BLaER1 treated with 17β-estradiol and CSF1 and Interleukin-3, amounts not matched to agents 10 nM and 100 nM (cell line): ENCODE data around the gene SORCS2.

ENCODE experiments used
- H3K27ac ChIP-seq, 11 experiments: shearing (Covaris generic); formaldehyde crosslinking; 2 replicates each; pipeline ENCODE4 v1.8.1; 2022
- H3K27me3 ChIP-seq, 11 experiments: shearing (Covaris generic); formaldehyde crosslinking; 2 replicates each; pipeline ENCODE4 v1.8.1; 2022
- H3K36me3 ChIP-seq, 11 experiments: shearing (Covaris generic); formaldehyde crosslinking; 2 replicates each; pipeline ENCODE4 v1.8.1; 2022
- H3K4me1 ChIP-seq, 10 experiments: shearing (Covaris generic); formaldehyde crosslinking; 2 replicates each; pipeline ENCODE4 v1.8.1; 2022
- H3K4me2 ChIP-seq, 11 experiments: shearing (Covaris generic); formaldehyde crosslinking; 2 replicates each; pipeline ENCODE4 v1.8.1; 2022
- H3K4me3 ChIP-seq, 10 experiments: shearing (Covaris generic); formaldehyde crosslinking; 2 replicates each; pipeline ENCODE4 v1.8.1; 2022
- H3K9ac ChIP-seq, 11 experiments: shearing (Covaris generic); formaldehyde crosslinking; 2 replicates each; pipeline ENCODE4 v1.8.1; 2022
- H3K9me3 ChIP-seq, 11 experiments: shearing (Covaris generic); formaldehyde crosslinking; replicated peaks in 1 of 11; 2 replicates each; pipeline ENCODE4 v1.8.1; 2022
- H4K20me1 ChIP-seq, 11 experiments: shearing (Covaris generic); formaldehyde crosslinking; 2 replicates each; pipeline ENCODE4 v1.8.1; 2022
- Cebpa-rat ChIP-seq, 11 experiments: shearing (Covaris generic); IDR thresholded peaks; 2 replicates each; pipeline ENCODE4 v1.8.1; 2022

The SORCS2 gene

DNA sequence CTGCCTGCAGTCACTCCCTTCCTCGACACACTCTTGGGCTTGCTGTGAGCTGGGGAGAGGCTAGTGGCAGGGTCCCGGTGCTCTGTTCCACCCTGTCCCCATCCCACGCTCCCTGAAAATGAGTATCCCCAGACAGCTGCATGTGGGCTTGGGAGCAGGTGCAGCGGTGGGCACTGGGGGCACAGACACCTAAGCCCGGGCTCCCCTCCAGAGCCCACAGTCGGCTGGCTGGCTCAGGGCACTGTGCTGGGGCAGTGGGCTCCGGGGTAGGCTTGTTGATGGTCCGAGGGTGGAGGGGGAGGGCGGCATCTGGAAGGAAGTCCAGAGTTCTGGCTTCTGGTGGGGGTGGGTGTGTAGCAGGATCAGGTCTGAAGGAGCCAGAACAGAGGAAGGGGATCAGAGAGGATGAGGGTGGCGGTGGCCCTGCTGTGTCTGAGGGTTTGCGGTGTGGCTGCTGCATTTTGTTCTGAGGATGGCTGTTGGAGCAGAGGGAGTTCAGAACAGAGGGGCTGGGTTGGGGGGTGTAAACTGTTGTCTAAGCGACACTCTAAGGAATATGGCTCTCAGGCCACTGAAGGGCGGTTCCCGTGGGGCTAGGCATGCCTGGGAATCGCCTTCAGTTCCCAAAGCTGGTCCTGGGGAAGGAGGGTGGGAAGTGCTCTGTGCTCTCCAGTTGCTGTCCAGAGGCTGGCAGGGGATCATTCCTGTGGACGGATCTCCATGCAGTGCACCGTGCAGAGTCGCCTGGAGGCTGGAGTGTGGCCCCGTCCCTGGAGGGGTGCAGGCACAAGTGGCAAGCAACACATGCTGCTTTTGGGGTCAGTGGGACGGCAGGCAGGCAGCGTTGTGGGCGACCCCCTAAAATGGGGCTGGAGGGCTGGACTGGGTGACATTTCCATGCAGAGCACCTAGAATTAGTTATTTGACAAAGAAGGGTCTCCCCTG, 114.0 kb downstream of the SORCS2 start:
- no peak overlapping the region for H3K4me2 ChIP-seq
- peaks cover 0 to 31% (median 20%) of the 10 kb centered on the region in 10 experiments; a peak in 12 of 20 replicates for H3K4me1 ChIP-seq
- H3K9ac ChIP-seq = no peak overlapping the region
- H3K27ac ChIP-seq = no peak overlapping the region
- no peaks in the 10 kb centered on the region for H3K9me3 ChIP-seq
- H3K4me3 ChIP-seq = no peak overlapping the region
- no peak for TF ChIP-seq Cebpa-rat (IDR thresholded peaks at IDR 0.05)
- H4K20me1 ChIP-seq = peaks cover 0 to 18% (median 0%) of the 10 kb centered on the region in 11 experiments; a peak in 3 of 22 replicates
- H3K27me3 ChIP-seq = 0 out of 22 replicates have a peak, but pooled peaks cover 0 to 2% (median 0%) of the 10 kb centered on the region in 11 experiments
- H3K36me3 ChIP-seq = no peaks in the 10 kb centered on the region

DNA sequence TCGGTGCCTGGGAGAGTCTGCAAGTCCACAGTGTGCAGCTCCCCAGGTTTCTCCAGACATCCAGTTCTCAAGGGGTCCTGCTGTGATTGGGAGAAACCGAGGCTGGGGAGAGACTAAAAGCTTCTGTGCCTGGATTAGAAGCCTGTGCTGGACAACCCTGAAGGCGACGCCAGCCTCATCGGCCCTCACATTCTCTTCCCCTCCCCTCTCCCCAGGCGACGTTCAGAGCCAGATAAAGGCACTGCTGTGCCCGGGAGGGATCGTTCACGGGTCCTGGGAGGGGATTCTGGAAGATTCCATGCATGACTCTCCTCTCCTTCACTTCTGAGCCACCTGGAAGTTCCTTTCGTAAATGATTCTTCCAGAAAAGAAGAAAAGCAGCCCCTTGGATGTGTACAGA, 114.6 kb downstream of the SORCS2 start:
- H3K9me3 ChIP-seq = no peaks in the 10 kb centered on the region
- H3K27ac ChIP-seq = no peak overlapping the region
- no peaks in the 10 kb centered on the region for H3K36me3 ChIP-seq
- no peak overlapping the region for H3K4me2 ChIP-seq
- H3K27me3 ChIP-seq = no peaks in the 10 kb centered on the region
- H3K4me1 ChIP-seq = peaks cover 0 to 29% (median 19%) of the 10 kb centered on the region in 10 experiments; a peak in 12 of 20 replicates
- H3K9ac ChIP-seq = no peak overlapping the region
- H4K20me1 ChIP-seq = peaks cover 0 to 16% (median 0%) of the 10 kb centered on the region in 11 experiments; a peak in 2 of 22 replicates
- no peak for TF ChIP-seq Cebpa-rat (IDR thresholded peaks at IDR 0.05)
- H3K4me3 ChIP-seq = no peak overlapping the region

GRCh38 chr4:7307394-7308099, 115.2 kb downstream of the SORCS2 start:
- H3K9me3 ChIP-seq = no peaks in the 10 kb centered on the region
- H3K9ac ChIP-seq = no peak overlapping the region
- H3K4me3 ChIP-seq = no peak overlapping the region
- H3K36me3 ChIP-seq = no peaks in the 10 kb centered on the region
- H3K4me1 ChIP-seq = peaks cover 0 to 28% (median 19%) of the 10 kb centered on the region in 10 experiments; a peak in 12 of 20 replicates
- no peak overlapping the region for H3K4me2 ChIP-seq
- no peak overlapping the region for H3K27ac ChIP-seq
- H3K27me3 ChIP-seq = no peaks in the 10 kb centered on the region
- no peak for TF ChIP-seq Cebpa-rat (IDR thresholded peaks at IDR 0.05)
- H4K20me1 ChIP-seq = peaks cover 0 to 16% (median 0%) of the 10 kb centered on the region in 11 experiments; a peak in 2 of 22 replicates

DNA sequence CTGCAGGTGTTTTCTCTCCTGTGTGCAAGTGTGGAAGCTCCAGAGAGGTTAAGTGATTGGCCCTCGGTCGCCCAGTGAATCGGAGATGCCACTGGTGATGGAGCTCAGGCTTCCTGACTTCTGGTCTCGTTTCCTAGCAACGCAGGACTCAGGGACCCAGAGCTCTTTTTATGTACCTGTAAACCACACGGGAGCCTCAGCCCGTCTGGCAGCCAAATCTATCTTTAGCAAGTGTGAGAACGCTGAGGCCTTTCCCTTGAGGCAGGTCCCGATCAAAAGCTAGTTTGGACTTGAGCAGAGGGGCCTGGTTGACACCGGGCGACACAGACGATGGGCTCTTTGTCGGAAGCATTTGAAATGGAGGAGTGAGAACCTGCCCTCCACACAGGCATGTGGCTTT, 116.8 kb downstream of the SORCS2 start:
- Histone ChIP-seq H3K4me2 (peak overlapping the region in 8 of 11 experiments; percentile 12 to 54 (median 48); a peak in 14 of 22 replicates), H3K4me1 (peaks cover 0 to 32% (median 24%) of the 10 kb centered on the region in 10 experiments; a peak in 16 of 20 replicates), H3K9ac (0 out of 22 replicates have a peak overlapping the region, but pooled peaks of 1 of the 11 experiments have one; percentile 13), H3K27me3 (no peaks in the 10 kb centered on the region), H3K4me3 (no peak overlapping the region), H3K27ac (no peak overlapping the region), H3K9me3 (no peaks in the 10 kb centered on the region), H3K36me3 (no peaks in the 10 kb centered on the region), H4K20me1 (peaks cover 0 to 14% (median 0%) of the 10 kb centered on the region in 11 experiments; a peak in 1 of 22 replicates)
- TF ChIP-seq Cebpa-rat (IDR thresholded peaks at IDR 0.05) = no peak

GRCh38 chr4:7309636-7310390, 117.5 kb downstream of the SORCS2 start:
- Histone ChIP-seq H3K27me3 (no peaks in the 10 kb centered on the region), H3K36me3 (no peaks in the 10 kb centered on the region), H4K20me1 (peaks cover 0 to 11% (median 0%) of the 10 kb centered on the region in 11 experiments; a peak in 1 of 22 replicates), H3K27ac (no peak overlapping the region), H3K4me3 (no peak overlapping the region), H3K4me2 (peak overlapping the region in 7 of 11 experiments; percentile 12 to 54 (median 49); a peak in 11 of 22 replicates), H3K9ac (0 out of 22 replicates have a peak overlapping the region, but pooled peaks of 1 of the 11 experiments have one; percentile 13), H3K9me3 (no peaks in the 10 kb centered on the region), H3K4me1 (peaks cover 0 to 32% (median 24%) of the 10 kb centered on the region in 10 experiments; a peak in 16 of 20 replicates)
- TF ChIP-seq Cebpa-rat (IDR thresholded peaks at IDR 0.05) = no peak

- H3K4me1 ChIP-seq = peaks cover 0 to 32% (median 24%) of the 10 kb centered on the region in 10 experiments; a peak in 16 of 20 replicates
- no peak for TF ChIP-seq Cebpa-rat (IDR thresholded peaks at IDR 0.05)
- H3K9ac ChIP-seq = no peak overlapping the region
Measured at GRCh38 chr4:7310451-7310850, 118.1 kb downstream of the SORCS2 start.

GRCh38 chr4:7311205-7311604, 118.9 kb downstream of the SORCS2 start:
- peaks cover 0 to 32% (median 24%) of the 10 kb centered on the region in 10 experiments; a peak in 16 of 20 replicates for H3K4me1 ChIP-seq
- H4K20me1 ChIP-seq = 0 out of 22 replicates have a peak, but pooled peaks cover 0 to 6% (median 0%) of the 10 kb centered on the region in 11 experiments
- no peaks in the 10 kb centered on the region for H3K27me3 ChIP-seq
- no peak overlapping the region for H3K27ac ChIP-seq
- no peaks in the 10 kb centered on the region for H3K9me3 ChIP-seq
- H3K36me3 ChIP-seq = no peaks in the 10 kb centered on the region
- no peak for TF ChIP-seq Cebpa-rat (IDR thresholded peaks at IDR 0.05)
- no peak overlapping the region for H3K4me2 ChIP-seq
- no peak overlapping the region for H3K9ac ChIP-seq
- no peak overlapping the region for H3K4me3 ChIP-seq

More at GRCh38 chr4:7310451-7310850, 118.1 kb downstream of the SORCS2 start:
- no peaks in the 10 kb centered on the region for H3K9me3 ChIP-seq
- H3K36me3 ChIP-seq = no peaks in the 10 kb centered on the region
- H3K4me3 ChIP-seq = no peak overlapping the region
- H3K27ac ChIP-seq = no peak overlapping the region
- H3K27me3 ChIP-seq = no peaks in the 10 kb centered on the region
- no peak overlapping the region for H3K4me2 ChIP-seq
- H4K20me1 ChIP-seq = peaks cover 0 to 9% (median 0%) of the 10 kb centered on the region in 11 experiments; a peak in 1 of 22 replicates

DNA sequence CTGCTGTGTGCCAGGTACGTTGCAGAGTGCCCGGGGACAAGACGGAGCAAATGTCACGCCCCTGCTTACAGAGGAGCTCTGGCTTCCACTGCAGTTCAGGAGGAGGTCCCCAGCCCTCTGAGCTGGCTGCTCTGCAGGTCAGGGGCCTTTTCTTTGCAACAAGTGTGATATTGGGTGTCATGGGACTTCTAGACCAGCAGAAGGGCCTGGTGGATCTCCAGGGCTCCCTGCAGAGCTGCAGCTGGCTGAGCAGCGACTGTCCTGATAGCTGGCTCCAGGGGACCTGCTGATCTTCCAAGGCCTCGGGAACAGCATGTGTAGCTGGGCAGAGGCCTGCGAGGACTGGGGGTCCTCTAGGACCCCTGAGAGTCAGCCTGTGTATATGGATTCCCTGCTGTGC, 120.4 kb downstream of the SORCS2 start:
- TF ChIP-seq Cebpa-rat (IDR thresholded peaks at IDR 0.05) = no peak
- H3K4me1 ChIP-seq = peaks cover 0 to 32% (median 24%) of the 10 kb centered on the region in 10 experiments; a peak in 16 of 20 replicates
- no peak overlapping the region for H3K27ac ChIP-seq
- no peak overlapping the region for H3K9ac ChIP-seq
- H3K9me3 ChIP-seq = peaks cover 1 to 8% (median 5%) of the 10 kb centered on the region in 11 experiments; a peak in 17 of 22 replicates
- H3K36me3 ChIP-seq = no peaks in the 10 kb centered on the region; a peak in 1 of 22 replicates
- no peaks in the 10 kb centered on the region for H4K20me1 ChIP-seq
- peak overlapping the region in 6 of 11 experiments; percentile 31 to 64 (median 52); a peak in 6 of 22 replicates for H3K4me2 ChIP-seq
- no peaks in the 10 kb centered on the region for H3K27me3 ChIP-seq
- no peak overlapping the region for H3K4me3 ChIP-seq
